Uterus (tissue), 2 donors: ENCODE data around the gene G6PC2.

ENCODE experiments used
- POLR2A ChIP-seq, 2 donors: fragments of 450-650 bp; IDR thresholded peaks; one replicate each; pipeline ENCODE4 v1.6.1; 2016; ENCODE audit warnings: antibody characterized with exemption in 2 of 2, mild to moderate bottlenecking in 1 of 2, moderate library complexity in 1 of 2
- TF ChIP-seq, protein P1 (sequence below), 4 experiments: fragments of 200-600 bp in 2 of 4; fragments of 450-650 bp in 2 of 4; sonication (generic) in 2 of 4; IDR thresholded peaks; one replicate each; pipeline ENCODE4 v1.5.1; 2016 to 2019; ENCODE audit warnings: antibody characterized with exemption in 4 of 4, mild to moderate bottlenecking in 2 of 4, moderate library complexity in 1 of 4

- TF ChIP-seq POLR2A (IDR thresholded peaks at IDR 0.05): no peak
- TF ChIP-seq, protein P1, sequence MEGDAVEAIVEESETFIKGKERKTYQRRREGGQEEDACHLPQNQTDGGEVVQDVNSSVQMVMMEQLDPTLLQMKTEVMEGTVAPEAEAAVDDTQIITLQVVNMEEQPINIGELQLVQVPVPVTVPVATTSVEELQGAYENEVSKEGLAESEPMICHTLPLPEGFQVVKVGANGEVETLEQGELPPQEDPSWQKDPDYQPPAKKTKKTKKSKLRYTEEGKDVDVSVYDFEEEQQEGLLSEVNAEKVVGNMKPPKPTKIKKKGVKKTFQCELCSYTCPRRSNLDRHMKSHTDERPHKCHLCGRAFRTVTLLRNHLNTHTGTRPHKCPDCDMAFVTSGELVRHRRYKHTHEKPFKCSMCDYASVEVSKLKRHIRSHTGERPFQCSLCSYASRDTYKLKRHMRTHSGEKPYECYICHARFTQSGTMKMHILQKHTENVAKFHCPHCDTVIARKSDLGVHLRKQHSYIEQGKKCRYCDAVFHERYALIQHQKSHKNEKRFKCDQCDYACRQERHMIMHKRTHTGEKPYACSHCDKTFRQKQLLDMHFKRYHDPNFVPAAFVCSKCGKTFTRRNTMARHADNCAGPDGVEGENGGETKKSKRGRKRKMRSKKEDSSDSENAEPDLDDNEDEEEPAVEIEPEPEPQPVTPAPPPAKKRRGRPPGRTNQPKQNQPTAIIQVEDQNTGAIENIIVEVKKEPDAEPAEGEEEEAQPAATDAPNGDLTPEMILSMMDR (IDR thresholded peaks at IDR 0.05): no peak
Observed at GRCh38 chr2:168948621-168949212, 47.6 kb downstream of the G6PC2 start.
